Prostate gland (tissue), 2 donors: ENCODE data around the gene BTBD7. TPM values are rescaled to one million over a fixed set of nuclear protein-coding genes. Genes with fewer than 3 reads are reported as not detected.

ENCODE experiments used
- DNase-seq: peaks from one replicate; pipeline ENCODE4 v3.0.0-alpha.2; 2019; ENCODE audit warnings: low spot score
- H3K27ac ChIP-seq, 2 donors: fragments of 200-600 bp; sonication (generic); 2 replicates each; pipeline ENCODE4 v1.5.1; 2017 to 2019
- H3K27me3 ChIP-seq: fragments of 200-600 bp; sonication (generic); replicated peaks from 2 replicates; pipeline ENCODE4 v1.5.1; 2019; ENCODE audit not compliant: insufficient read depth
- H3K36me3 ChIP-seq, 2 donors: fragments of 200-600 bp; sonication (generic); 1 replicate in 1 of 2; 2 replicates in 1 of 2; pipeline versions ENCODE4 v1.5.1 to v1.8.1; 2017 to 2019
- H3K4me1 ChIP-seq: fragments of 200-600 bp; sonication (generic); replicated peaks from 2 replicates; pipeline ENCODE4 v1.5.1; 2019
- H3K4me3 ChIP-seq, 2 donors: fragments of 200-600 bp; sonication (generic); 2 replicates each; pipeline ENCODE4 v1.5.1; 2017 to 2019
- H3K9me3 ChIP-seq: fragments of 200-600 bp; sonication (generic); 2 replicates; pipeline ENCODE4 v1.5.1; 2017
- POLR2A ChIP-seq: fragments of 450-650 bp; IDR thresholded peaks from one replicate; pipeline ENCODE4 v1.6.1; 2016; ENCODE audit warnings: antibody characterized with exemption, mild to moderate bottlenecking
- POLR2AphosphoS5 ChIP-seq: sonication (generic); formaldehyde crosslinking; IDR thresholded peaks from one replicate; pipeline ENCODE4 v1.6.1; 2017; ENCODE audit warnings: antibody characterized with exemption
- WGBS: methylation state at CpG from one replicate; pipeline ENCODE4 v1.1.5; 2018; 5-methylcytosine and 5-hydroxymethylcytosine counted together
- intact Hi-C: fragments of 100-400 bp; cut with DNase I; formaldehyde crosslinking; loops from one replicate; pipeline ENCODE4 v1.14.2; 2022
- total RNA-seq, 2 donors: library from RNA; depleted of rRNA; stranded (reverse); fragments of >200 nt; gene quantifications; one replicate each; pipeline ENCODE4 v1.1.0, GENCODE V29; 2016
- TF ChIP-seq, protein P1 (sequence below), 4 experiments: fragments of 200-600 bp in 2 of 4; fragments of 450-650 bp in 2 of 4; sonication (generic) in 2 of 4; IDR thresholded peaks; 1 replicate in 3 of 4; 2 replicates in 1 of 4; pipeline ENCODE4 v1.5.1; 2016 to 2019; ENCODE audit warnings: antibody characterized with exemption in 4 of 4, mild to moderate bottlenecking in 2 of 4, moderate library complexity in 2 of 4

The BTBD7 gene
- total RNA-seq, 2 donors from 2014 or later, result 23.8 to 25.8 TPM

DNA sequence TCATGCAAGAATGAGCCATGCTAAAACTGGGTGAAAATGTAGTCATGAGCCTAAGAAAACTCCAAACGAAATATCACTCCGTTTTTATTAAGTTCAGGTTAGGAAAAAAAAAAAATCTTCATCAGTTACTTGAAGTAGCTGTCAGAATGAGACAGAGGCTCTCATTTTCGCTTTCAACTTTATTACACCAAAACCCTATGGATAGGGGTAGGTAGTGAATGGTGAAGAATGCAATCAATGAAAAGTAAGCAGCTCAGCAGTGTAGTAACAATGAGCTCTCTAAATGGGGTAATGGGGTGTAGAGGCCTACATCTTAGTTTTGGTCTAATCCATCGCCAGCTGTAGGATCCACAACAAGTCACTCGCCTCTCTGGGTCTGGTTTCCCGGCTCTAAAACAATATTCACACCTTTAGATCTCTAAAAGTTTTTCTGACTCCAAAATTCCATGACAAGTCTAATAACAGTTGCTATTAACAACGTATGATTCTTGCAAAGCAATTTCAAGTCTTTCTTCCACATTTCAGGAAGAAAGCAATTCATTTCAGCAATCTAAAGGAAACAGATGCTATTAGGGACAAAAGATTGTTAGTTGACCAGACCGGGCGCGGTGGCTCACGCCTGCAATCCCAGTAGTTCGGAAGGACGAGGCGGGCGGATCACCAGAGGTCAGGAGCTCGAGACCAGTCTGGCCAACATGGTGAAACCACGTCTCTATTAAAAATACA is 1.7 kb downstream of the BTBD7 start:
- intact Hi-C loops, result loop anchor here (5.0 kb wide), 1 partner anchor 124 kb away; the partner anchor contains the start of genes GON7 and UBR7
- WGBS, result 62% methylated on average over 17 of the region's 17 CpGs
- H3K27me3 ChIP-seq, result no peaks in the 10 kb centered on the region
- H3K27ac ChIP-seq, result no peak overlapping the region
- TF ChIP-seq POLR2AphosphoS5, result no peak
- TF ChIP-seq, protein P1, sequence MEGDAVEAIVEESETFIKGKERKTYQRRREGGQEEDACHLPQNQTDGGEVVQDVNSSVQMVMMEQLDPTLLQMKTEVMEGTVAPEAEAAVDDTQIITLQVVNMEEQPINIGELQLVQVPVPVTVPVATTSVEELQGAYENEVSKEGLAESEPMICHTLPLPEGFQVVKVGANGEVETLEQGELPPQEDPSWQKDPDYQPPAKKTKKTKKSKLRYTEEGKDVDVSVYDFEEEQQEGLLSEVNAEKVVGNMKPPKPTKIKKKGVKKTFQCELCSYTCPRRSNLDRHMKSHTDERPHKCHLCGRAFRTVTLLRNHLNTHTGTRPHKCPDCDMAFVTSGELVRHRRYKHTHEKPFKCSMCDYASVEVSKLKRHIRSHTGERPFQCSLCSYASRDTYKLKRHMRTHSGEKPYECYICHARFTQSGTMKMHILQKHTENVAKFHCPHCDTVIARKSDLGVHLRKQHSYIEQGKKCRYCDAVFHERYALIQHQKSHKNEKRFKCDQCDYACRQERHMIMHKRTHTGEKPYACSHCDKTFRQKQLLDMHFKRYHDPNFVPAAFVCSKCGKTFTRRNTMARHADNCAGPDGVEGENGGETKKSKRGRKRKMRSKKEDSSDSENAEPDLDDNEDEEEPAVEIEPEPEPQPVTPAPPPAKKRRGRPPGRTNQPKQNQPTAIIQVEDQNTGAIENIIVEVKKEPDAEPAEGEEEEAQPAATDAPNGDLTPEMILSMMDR (IDR thresholded peaks at IDR 0.05), result no peak
- TF ChIP-seq POLR2A, result no peak
- peak overlapping the region; percentile 84 to 94 for H3K4me3 ChIP-seq
- DNase-seq, result no peak
- H3K36me3 ChIP-seq, result no peaks in the 10 kb centered on the region
- no peaks in the 10 kb centered on the region for H3K9me3 ChIP-seq
- H3K4me1 ChIP-seq, result peaks cover 5% of the 10 kb centered on the region

DNA sequence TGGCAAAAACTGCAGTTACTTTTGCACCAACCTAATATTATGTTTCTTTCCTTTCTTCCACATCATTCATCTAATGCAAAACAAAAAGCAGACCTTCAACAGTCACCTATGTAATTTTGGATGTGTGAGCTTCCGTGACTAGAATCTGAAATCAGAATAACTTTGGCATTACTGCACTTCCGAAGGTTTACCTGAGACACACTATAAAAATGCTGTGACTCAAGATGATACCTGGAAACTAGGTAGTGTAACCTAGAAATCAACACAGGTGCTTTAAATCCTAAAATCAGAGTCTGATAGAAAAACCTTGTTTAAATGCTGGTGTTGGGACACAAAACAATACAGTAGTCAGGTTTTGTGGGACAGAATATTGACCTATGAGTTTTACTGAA is 2.2 kb downstream of the BTBD7 start:
- Histone ChIP-seq H3K36me3 (no peaks in the 10 kb centered on the region), H3K9me3 (no peaks in the 10 kb centered on the region), H3K4me3 (no peak overlapping the region), H3K4me1 (peaks cover 5% of the 10 kb centered on the region), H3K27me3 (no peaks in the 10 kb centered on the region), H3K27ac (no peak overlapping the region)
- TF ChIP-seq POLR2AphosphoS5, result no peak
- no peak for TF ChIP-seq POLR2A
- TF ChIP-seq, protein P1 (IDR thresholded peaks at IDR 0.05), result no peak
- intact Hi-C loops, result loop anchor here (5.0 kb wide), 1 partner anchor 123 kb away; the partner anchor contains the start of genes GON7 and UBR7
- WGBS, result 82% methylated on average over 2 of the region's 2 CpGs
- no peak for DNase-seq

DNA sequence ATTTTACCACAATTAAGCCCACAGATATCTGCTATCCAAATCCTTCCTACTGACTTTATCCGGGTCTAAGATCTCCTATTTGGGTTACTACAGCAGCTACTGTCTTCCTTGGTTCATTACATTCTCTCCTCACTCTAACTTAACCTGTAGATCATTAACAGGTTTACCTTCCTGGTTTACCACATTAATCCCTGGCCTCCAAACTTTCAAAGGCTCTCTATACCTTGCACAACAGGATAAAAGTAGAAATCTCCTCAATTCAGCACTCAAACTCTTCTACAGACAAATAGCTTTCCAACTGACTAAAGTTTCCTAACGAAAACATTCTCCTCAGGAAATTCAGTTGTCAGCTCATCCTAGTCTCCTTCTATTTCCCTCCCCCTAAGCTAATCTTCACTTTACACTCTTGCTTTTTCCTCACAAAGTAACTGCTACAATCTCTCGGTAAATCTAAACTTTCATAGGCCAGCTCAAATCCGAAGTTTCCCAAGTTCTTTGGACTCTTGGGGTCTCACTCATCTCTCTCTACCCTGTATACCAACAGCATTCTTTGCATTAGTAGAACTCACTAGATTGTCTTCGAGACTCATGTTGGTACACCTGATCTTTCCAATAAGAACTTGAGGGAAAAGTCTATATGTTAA is 2.7 kb downstream of the BTBD7 start:
- peaks cover 5% of the 10 kb centered on the region for H3K4me1 ChIP-seq

DNA sequence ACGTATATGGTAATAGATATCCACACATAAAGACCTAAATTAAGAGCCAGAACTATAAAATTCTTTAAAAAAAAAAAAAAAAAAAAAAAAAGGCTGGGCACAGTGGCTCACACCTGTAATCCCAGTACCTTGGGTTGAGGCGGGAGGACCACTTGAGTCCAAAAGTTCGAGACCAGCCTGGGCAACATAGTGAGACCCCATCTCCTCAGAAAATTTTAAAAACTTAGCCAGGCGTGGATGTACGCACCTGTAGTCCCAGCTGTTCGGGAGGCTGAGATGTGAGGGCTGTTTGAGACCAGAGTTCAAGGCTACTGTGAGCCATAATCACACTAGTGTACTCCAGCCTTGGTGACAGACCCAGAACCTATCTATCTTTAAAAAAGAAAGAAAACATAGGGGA is 4.3 kb downstream of the BTBD7 start:
- H3K4me3 ChIP-seq, result no peak overlapping the region
- H3K9me3 ChIP-seq, result no peaks in the 10 kb centered on the region
- H3K4me1 ChIP-seq, result peaks cover 5% of the 10 kb centered on the region
- no peaks in the 10 kb centered on the region for H3K27me3 ChIP-seq
- no peak for DNase-seq
- TF ChIP-seq POLR2AphosphoS5 (no peak), POLR2A (no peak)
- TF ChIP-seq, protein P1 (IDR thresholded peaks at IDR 0.05), result no peak
- intact Hi-C loops, result no loop called here
- 95% methylated on average over 6 of the region's 6 CpGs for WGBS
- H3K36me3 ChIP-seq, result no peaks in the 10 kb centered on the region
- H3K27ac ChIP-seq, result no peak overlapping the region

More for the DNA sequence above, 2.7 kb downstream of the BTBD7 start:
- Histone ChIP-seq H3K27ac (no peak overlapping the region), H3K4me3 (no peak overlapping the region), H3K36me3 (no peaks in the 10 kb centered on the region), H3K9me3 (no peaks in the 10 kb centered on the region), H3K27me3 (no peaks in the 10 kb centered on the region)
- TF ChIP-seq POLR2AphosphoS5, result no peak
- TF ChIP-seq, protein P1 (IDR thresholded peaks at IDR 0.05), result no peak
- TF ChIP-seq POLR2A, result no peak
- 61% methylated on average over 5 of the region's 5 CpGs for WGBS
- intact Hi-C loops, result loop anchor here (5.0 kb wide), 1 partner anchor 123 kb away; the partner anchor contains the start of genes GON7 and UBR7
- DNase-seq, result no peak
